ENCODE results near the gene SLC1A1.

Gene SLC1A1

DNA sequence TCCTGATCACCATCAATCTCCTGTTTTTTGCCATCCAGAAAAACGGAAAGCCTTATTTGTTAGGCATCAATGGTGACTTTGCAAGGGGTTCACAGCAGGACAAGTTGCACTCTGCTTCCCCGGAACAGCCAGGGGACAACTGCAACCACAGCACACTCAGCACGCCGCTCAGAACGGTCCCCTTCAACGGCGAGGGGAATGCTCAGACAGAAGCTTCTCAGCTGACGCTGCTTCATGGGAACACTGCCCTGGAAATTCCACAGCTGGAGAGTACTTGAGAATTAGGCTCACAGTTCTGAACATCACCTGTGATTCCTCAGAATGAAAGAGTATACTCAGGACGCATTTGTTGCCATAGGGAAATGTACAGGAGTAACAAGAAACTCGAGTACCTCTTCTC, 131.7 kb downstream of the SLC1A1 start:
- no peak for DNase-seq

- no peak for DNase-seq
Observed at GRCh38 chr9:4630836-4631235, 140.6 kb downstream of the SLC1A1 start.
